M059J (cell line): ENCODE data around the gene TMX2. TPM values are rescaled to one million over a fixed set of nuclear protein-coding genes. Genes with fewer than 3 reads are reported as not detected.
"Not testable (repeated sequence)": the region's sequence is repeated elsewhere in the genome, so short reads cannot be mapped to it uniquely, and the experiment has no call there.

Experiments
- DNase-seq: peaks from one replicate; pipeline ENCODE4 v3.0.0-alpha.2; 2012; ENCODE audit warnings: low read depth
- total RNA-seq: library from RNA; depleted of rRNA; stranded (reverse); fragments of >200 nt; shearing (Covaris generic); gene quantifications from 2 replicates; pipeline ENCODE4 v1.2.3, GENCODE V29; 2014; rRNA removed

TMX2 gene, protein sequence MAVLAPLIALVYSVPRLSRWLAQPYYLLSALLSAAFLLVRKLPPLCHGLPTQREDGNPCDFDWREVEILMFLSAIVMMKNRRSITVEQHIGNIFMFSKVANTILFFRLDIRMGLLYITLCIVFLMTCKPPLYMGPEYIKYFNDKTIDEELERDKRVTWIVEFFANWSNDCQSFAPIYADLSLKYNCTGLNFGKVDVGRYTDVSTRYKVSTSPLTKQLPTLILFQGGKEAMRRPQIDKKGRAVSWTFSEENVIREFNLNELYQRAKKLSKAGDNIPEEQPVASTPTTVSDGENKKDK
- total RNA-seq = 155 and 166 TPM in 2 replicates

DNA sequence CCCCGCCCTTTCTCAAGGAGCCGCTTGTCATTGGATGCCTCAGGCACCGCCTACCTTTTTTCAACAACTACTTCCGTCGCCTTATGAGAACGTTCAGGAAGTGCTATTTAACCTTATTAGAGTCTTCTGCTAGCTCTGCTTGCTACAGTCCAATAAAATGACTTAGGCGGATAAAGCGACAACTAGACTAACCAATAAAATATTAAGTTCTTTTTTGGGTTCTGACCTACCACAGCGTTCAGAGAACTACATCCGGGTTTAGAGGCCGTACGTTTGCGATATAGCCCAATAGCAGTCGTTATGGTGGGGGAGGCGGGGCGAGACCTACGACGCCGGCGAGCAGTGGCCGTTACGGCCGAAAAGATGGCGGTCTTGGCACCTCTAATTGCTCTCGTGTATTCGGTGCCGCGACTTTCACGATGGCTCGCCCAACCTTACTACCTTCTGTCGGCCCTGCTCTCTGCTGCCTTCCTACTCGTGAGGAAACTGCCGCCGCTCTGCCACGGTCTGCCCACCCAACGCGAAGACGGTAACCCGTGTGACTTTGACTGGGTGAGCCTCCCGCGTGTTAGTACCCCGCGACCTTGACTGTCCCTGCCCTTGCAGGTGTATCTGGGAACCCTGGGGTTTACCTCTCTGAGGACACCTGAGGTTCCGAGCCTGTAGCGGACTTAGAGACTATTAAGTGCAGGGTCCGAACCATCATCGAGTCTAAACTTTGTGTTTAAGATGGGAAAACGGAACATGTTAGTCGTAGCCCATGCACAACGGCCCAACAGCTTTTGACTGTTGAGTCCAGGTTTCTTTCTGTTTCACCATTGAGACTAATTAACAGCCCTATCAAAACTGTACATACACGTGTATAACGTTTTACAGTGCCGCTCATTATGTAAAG lies at the start of gene TMX2:
Gene TMX2 (plus strand): TSS at position 338 of the 895 bp plus-strand sequence. CDS start 26 bp downstream, at position 364.
- DNase-seq = peak; percentile 100

DNA sequence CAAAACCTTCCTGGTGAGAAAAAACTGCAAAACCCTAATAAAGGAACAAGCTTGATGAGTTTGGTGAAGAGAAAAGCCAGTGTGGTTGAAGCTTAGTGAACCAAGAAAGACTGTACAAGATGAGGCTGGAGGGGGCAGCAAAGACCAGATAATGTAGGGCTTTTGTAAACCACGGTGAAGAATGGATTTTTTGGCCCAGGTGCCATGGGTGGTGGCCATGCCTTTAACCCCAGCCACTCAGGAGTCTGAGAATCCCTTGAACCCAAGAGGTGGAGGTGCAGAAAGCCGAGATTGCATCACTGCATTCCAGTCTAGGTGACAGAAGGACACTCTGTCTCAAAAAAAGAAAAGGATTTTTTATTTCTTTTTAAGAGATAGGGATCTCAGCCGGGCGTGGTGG lies 49.5 kb upstream of the TMX2 start:
- DNase-seq = peak; percentile 33

DNA sequence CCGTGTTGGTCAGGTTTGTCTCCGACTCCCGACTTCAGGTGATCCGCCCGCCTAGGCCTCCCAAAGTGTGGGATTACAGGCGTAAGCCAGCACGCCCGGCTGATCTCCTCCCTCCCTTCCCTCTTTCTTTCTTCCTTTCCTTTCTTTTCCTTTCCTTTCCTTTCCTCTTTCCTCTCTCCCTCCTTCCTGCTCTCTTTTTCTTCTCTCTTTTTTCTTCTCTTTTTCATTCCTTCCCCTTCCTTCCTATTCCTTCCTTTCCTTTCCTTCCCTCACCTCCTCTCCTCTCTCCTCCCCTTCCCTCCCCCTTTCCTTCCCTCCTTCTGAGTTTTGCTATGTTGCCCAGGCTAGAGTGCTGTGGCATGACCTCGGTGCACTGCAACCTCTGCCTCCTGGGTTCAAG lies 48.4 kb upstream of the TMX2 start:
- no peak for DNase-seq

DNA sequence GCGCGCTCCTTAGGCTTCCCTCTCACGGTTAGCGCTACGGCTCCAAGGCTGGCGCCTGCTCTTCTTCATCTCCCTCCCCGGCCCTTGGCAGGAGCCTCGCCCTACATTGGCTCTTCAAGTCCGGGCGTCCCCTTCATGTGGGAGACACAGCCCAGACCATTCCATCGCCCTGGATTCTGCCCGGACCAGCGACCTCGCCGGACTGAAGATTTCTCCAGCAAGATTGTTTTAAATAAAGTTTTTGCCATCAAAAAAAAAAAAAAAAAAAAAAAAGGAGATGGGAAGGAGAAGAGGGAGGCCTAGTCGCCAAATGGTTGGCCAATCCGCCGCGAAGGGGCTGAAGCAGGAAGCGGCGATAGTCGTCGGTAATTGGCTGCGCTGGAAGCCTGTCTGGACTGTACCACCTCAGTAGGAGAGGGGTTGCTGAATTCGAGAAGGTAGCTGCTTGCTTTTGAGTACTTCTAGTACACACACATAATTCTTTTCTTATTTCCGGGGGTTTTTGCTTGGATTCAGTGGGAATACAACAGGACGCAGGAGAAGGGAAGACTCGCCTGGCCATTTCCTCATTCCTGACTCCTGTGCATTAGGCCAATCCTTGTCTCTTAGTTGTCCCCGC lies 45.2 kb upstream of the TMX2 start:
- DNase-seq = peak; percentile 98

DNA sequence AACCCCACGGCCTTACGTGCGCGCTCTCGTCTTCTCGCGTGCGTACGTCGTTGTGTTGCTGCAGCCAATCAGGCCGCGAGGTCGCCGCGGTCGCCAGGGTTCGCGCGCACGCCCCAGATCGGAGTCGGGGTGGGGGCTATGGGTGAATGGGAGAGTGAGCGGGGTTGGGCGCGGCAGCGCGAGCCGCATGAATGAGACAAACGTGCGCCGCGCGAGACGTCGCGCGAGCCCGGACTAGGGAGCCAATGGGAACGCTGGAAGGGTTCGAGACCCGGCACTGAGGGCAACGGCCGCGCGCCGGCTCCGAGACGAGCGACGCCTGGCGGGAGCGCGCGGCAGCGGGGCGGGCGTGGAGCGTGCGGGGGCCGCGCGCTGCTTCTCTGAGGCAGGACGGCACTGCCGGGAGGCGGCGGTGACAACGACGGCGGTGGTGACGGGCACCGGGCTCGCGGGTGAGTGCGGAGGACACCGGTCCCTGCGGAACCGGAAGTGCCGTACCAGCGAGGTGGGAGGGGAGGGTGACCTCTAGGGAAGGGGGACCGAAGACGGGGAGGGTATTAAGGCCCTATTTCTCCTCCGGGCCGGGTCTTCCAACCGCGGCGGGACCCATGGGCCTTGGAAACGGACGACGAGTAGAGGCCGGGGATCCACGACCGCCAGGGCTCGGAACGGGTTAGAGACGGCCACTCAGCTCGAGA lies 44.5 kb upstream of the TMX2 start, which contains the start of gene ZDHHC5:
Gene ZDHHC5 (plus strand): TSS at position 379 of the 698 bp plus-strand sequence. CDS start 4,977 bp downstream, outside the sequence.
- peak; percentile 98 for DNase-seq

DNA sequence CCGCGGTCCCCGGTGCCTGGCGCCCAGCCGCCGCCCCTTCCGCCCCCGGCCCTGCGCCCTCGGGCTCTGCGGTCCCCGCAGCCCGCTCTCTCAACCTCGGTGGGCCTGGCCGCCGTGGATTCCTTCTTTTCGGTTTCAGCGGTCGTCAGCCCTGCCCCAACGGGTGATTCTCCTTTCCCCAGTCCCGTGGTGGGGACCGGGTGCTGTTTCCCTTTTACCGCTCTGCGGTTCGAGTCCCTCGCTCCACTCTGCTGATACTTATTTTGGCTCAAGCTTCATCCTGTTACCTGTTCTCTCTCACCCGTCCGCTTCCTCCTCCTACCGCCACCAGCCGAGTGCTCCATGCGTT lies 44.0 kb upstream of the TMX2 start:
- peak; percentile 28 for DNase-seq

DNA sequence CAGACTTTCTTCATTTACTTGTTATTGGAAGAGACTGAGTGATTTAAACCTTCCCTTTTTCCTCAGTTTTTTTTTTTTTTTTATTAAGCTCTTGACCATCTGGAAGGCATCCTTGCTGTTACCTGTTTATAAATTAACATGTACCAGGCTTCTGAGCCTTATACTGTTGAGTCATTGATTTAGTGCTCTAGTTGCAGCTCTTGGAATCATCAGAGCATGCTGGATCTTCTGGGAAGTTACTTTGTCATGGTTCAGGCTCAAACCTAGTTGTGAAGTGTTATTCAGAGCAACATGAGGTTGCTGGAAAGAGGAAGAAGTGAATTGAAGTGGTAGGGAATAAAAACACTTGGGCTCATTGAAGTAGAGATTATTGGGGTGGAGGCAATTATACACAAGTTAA lies 38.1 kb upstream of the TMX2 start:
- no peak for DNase-seq

DNA sequence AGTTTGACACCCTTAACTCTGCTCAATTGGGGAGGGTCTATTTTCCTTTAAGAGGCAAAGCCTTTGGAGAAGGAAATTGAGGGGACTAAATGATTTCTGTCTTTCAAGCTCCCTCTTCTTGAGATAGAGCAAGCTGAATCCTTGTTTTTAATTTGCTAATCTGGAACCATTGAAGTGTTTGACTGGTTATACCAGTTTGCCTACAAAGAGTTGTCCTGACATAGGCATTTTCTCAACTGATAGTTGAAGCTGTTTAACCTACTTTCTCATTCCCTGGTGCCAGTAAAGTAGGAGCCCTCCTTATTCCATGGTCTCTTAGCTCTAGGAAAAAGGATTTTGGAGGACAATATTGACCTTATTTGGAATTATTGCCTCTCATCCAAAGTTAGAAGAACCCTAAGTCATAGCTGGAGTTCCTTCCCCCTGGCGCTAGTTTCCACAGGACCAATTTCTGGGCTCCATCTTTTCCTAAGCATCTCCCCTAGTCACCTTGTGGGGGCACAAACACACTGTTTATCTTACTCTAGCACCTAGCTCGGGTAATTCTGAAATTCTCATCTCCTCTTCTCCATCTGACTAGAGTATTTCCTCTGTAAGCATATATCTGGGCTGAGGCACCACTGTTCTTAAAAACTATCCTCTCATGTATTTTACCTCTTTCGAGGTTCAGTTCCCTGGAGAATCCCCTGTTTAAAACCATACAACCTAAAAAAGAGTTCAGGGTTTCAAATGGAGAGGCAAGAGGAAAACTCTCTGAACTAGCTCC lies 37.0 kb upstream of the TMX2 start:
- no peak for DNase-seq

DNA sequence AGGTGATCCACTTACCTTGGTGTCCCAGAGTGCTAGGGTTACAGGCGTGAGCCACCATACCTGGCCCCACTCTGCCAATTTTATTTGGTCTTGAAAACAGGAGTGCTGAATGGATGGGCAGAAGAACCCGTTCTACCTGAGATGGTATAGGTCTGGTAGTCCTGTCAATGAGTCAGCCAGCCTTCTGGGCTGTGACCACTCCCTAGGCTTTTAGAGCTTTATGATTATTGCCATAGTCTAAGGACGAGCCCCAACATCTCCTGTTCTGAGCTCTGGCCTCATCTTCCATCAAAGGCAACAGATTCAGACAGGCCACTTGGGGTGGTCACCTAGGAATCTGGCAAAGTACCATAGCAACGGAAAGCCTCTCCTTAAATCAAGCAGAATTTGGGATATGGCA lies 33.0 kb upstream of the TMX2 start:
- DNase-seq = no peak

DNA sequence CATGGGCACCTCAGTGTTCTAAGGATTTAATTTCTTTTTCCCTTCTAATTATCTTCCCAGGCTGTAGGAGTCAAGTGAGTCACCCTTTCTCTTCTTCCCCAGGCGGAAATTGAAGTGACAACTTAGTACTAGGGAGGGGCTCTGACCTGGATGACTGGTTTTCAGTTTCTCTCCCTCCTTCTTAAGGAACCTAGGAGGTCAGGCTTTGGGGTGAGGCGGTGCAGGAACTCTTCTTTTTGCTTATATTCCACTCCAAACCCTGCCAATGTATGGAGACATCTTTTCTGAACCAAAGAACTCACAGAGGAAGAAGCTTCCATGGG lies 31.9 kb upstream of the TMX2 start:
- peak; percentile 66 for DNase-seq

DNA sequence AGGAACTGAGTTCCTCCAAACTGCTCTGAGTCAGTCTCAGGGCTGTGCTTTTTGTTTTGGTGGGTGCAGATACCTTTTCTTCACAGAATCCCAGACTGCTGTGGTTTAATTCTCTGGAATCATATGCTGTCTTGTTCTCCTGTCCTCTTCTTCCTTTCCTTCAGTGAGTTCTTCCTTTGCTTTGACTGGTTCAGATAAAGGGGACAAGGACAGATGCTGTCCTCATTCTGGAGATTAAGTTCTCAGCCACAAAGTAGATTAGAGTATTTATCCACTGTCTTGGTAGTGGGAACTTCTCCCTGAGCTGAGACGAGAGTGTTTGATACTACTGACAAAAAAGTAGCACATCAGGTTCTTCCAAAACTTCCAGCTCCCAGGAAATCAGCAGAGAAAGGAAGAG lies 31.2 kb upstream of the TMX2 start:
- no peak for DNase-seq

DNA sequence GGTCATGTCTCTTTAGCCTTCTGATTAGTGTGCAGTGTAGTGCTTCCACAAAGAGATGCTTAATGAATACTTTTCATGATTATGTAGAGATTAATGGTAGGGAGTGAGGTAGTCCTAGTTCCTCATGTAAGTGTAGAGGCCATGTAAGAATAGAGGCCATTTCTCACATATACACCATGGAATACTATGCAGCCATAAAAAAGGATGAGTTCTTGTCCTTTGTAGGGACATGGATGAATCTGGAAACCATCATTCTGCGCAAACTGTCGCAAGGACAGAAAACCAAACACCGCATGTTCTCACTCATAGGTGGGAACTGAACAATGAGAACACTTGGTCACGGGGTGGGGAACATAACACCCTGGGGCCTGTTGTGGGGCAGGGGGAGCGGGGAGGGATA lies 21.9 kb upstream of the TMX2 start:
- DNase-seq = not testable (repeated sequence)

DNA sequence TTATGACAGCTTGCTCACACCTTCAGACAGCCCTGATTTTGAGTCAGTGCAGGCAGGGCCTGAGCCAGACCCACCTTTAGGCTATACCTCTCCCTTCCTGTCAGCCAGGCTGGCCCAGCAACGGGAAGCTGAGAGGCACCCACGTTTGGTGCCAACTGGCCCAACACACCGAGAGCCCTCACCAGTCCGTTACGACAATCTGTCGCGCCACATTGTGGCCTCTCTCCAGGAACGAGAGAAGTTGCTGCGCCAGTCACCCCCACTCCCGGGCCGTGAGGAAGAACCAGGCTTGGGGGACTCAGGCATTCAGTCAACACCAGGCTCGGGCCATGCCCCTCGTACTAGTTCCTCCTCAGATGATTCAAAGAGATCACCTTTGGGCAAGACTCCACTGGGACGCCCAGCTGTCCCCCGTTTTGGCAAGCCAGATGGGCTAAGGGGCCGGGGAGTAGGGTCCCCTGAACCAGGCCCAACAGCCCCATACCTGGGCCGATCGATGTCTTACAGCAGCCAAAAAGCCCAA lies 13.5 kb upstream of the TMX2 start:
- DNase-seq = no peak

DNA sequence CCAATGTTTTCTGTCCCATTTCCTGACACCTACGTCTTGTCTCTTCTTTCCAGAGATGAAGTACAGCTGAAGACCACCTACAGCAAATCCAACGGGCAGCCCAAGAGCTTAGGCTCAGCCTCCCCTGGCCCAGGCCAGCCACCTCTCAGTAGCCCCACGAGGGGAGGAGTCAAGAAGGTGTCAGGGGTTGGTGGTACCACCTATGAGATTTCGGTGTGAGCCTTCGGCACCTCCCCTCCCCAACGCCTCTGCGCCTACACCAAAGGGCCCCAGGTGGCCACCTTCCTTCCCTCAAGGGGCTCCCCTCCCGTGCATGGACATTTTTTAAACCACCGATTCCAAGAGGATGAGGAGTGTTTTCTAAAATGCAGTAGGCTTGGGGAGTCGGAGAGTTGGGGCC lies 12.6 kb upstream of the TMX2 start:
- no peak for DNase-seq

DNA sequence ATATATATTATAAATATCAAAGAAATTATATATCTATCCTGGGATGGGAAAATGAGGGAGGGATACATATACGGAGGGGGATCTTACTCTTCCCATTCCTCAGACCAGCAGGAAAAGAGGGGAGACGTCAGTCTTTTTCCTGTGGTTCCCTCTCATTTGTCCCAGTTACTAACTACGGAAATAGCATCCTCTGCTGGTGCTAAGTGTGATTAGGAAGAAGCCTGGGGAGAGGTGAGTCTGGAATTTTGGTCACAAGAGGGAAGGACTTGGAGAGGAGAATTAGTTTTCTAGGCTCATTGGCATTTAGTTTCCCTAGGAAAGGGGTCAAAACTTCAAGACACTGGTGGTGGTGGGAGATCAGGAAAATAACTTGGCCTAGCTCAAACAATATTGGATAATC lies 12.0 kb upstream of the TMX2 start:
- no peak for DNase-seq

DNA sequence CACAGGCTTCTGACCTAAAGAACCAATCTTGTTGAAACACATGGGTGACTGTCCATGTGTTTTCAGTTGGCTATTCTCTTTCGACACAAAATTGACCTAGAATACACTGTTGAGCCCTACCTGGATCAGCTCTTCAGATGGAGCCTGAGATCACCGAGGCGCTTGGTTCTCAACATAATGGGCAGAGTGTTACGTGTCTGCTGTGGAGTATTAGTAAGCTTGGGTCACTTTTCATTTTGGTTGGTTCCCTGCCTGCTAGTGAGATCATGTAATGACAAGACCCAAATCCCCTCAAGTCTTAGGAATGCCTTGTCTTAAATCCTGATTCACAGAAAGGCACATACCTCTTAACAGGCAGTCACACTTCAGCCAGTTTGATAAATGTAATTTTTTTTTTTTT lies 9.1 kb upstream of the TMX2 start:
- DNase-seq = no peak

DNA sequence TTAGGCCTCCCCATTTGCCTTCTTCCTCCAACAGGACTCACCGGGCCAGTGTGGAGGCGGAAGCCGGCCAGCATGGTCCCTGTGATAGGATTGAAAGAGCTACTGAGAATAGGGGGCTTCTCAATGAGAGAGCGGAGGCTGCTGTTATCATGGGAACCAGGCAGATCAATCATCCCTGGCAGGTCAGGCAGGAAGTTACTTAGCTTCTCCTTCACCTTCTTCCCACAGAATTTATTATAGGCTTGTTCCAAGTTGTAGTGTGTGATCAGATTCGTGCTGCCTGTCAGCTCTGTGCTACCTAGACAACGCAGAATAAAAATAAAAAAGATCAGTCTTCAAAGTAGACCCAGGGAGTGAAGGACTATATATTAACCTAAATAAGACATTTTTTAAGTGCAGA lies 7.5 kb upstream of the TMX2 start:
- DNase-seq = no peak

DNA sequence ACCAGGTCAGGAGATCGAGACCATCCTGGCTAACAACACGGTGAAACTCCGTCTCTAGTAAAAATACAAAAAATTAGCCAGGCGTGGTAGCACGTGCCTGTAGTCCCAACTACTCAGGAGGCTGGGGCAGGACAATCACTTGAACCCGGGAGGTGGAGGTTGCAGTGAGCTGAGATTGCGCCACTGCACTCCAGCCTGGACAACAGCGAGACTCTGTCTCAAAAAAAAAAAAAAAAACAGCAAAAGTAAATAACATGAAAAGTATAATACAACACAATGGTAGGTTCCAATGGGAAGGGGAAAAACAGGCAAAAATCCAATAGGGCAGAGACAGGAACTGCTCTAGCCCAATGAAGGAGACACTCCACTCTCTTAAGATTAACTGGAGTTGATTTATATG lies 7.0 kb upstream of the TMX2 start:
- not testable (repeated sequence) for DNase-seq

DNA sequence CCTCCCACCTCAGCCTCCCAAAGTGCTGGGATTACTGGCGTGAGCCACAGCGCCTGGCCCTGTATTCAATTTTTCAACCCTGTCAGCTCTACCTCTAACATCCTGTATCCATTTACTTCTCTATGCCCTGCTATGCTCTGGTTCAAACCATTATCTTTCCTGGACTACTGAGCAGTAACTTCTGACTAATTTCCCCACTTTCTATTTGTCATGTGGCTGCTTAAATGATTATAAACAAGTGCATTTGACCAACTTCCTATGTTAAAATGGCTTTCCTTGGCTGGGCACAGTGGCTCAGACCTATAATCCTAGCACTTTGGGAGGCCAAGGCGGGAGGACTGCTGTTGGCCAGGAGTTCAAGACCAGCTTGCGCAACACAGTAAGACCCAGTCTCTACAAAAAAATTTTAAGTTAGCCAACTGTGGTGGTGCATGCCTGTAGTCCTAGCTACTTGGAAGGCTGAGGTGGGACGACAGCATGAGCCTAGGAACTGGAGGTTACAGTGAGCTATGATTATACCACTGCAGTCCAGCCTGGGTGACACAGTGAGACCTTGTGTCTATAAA lies 2.5 kb upstream of the TMX2 start:
- no peak for DNase-seq

DNA sequence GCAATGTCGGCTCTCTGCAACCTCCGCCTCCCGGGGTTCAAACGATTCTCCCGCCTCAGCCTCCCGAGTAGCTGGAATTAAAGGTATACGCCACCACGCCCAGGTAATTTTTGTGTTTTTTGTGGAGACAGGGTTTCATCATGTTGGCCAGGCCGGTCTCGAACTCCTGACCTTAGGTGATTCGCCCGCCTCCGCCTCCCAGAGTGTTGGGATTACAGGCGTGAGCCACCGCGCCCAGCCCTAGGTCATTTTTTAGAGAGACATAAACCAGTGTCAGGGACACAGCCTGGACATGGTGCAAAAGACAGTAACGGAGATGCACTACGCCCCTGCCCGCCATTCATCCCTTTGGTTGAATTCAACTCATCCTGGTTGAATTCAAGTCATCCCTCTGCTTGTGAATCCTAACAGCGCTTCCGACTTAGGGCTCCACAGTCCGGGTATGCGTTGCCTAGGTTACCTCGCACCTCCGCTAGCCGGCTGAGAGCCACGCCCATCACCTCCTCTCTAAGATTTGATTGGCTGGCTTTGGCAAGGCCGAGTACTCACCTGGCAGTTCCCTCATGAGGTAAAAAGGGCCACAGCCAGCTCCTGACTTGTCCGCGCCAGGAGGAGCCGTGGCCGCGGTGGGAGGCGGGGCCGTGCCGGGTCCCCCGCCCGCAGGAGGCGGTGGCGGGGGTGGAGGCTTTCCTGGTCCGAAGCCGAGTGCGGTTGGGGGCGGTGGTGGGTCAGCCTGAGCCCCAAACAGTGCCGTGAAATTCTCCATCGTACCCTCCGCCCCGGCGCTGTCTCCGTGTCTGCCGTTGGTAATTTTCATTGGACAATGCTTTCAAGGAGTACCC lies 758 bp upstream of the TMX2 start, which contains the start of gene MED19:
Gene MED19 (minus strand): TSS at position 802 of the 842 bp plus-strand sequence. CDS start 36 bp downstream, at position 766.
- peak; percentile 89 for DNase-seq
